ENCODE data around the gene NCK1.

NCK1 gene

GRCh38 chr3:136939489-136939888 is 77.5 kb downstream of the NCK1 start:
- no peak for DNase-seq (ENCODE audit: low read depth in 2 of 2)
- no peak for TF ChIP-seq CTCF (IDR thresholded peaks at IDR 0.05; ENCODE audit: low read depth, low read length)
- H3K4me3 ChIP-seq (replicated peaks in 1 of 2; ENCODE audit: low read depth in 2 of 2, low read length in 2 of 2): no peak overlapping the region

GRCh38 chr3:136942803-136943202 is 80.8 kb downstream of the NCK1 start:
- no peak overlapping the region for H3K4me3 ChIP-seq (replicated peaks in 1 of 2; ENCODE audit: low read depth in 2 of 2, low read length in 2 of 2)
- DNase-seq (ENCODE audit: low read depth in 2 of 2): no peak
- TF ChIP-seq CTCF (IDR thresholded peaks at IDR 0.05; ENCODE audit: low read depth, low read length): no peak

GRCh38 chr3:136943436-136943835 is 81.4 kb downstream of the NCK1 start:
- TF ChIP-seq CTCF (IDR thresholded peaks at IDR 0.05; ENCODE audit: low read depth, low read length): no peak
- H3K4me3 ChIP-seq (replicated peaks in 1 of 2; ENCODE audit: low read depth in 2 of 2, low read length in 2 of 2): no peak overlapping the region
- no peak for DNase-seq (ENCODE audit: low read depth in 2 of 2)

GRCh38 chr3:136946978-136947377 is 85.0 kb downstream of the NCK1 start:
- no peak for TF ChIP-seq CTCF (IDR thresholded peaks at IDR 0.05; ENCODE audit: low read depth, low read length)
- peak in 1 of 2 donors; percentile 36 for DNase-seq (ENCODE audit: low read depth in 2 of 2)
- H3K4me3 ChIP-seq (replicated peaks in 1 of 2; ENCODE audit: low read depth in 2 of 2, low read length in 2 of 2): no peak overlapping the region

- TF ChIP-seq CTCF (IDR thresholded peaks at IDR 0.05; ENCODE audit: low read depth, low read length): no peak
- DNase-seq (ENCODE audit: low read depth in 2 of 2): no peak
- H3K4me3 ChIP-seq (replicated peaks in 1 of 2; ENCODE audit: low read depth in 2 of 2, low read length in 2 of 2): no peak overlapping the region
Measured at GRCh38 chr3:136947477-136947876, 85.5 kb downstream of the NCK1 start.

GRCh38 chr3:136949146-136949545 is 87.1 kb downstream of the NCK1 start:
- no peak overlapping the region for H3K4me3 ChIP-seq (replicated peaks in 1 of 2; ENCODE audit: low read depth in 2 of 2, low read length in 2 of 2)
- no peak for TF ChIP-seq CTCF (IDR thresholded peaks at IDR 0.05; ENCODE audit: low read depth, low read length)
- DNase-seq (ENCODE audit: low read depth in 2 of 2): no peak

- peak; percentile 36 to 62 for DNase-seq (ENCODE audit: low read depth in 2 of 2)
- TF ChIP-seq CTCF (IDR thresholded peaks at IDR 0.05; ENCODE audit: low read depth, low read length): peak; percentile 18
- H3K4me3 ChIP-seq (replicated peaks in 1 of 2; ENCODE audit: low read depth in 2 of 2, low read length in 2 of 2): no peak overlapping the region
Measured at GRCh38 chr3:136949708-136950107, 87.7 kb downstream of the NCK1 start.

Data from cardiac fibroblast (primary cell).